Kidney tubule cell (primary cell): ENCODE results near the gene CA10.

ENCODE experiments used
- DNase-seq: peaks from one replicate; pipeline ENCODE4 v3.0.0-alpha.2; 2018; ENCODE audit warnings: low spot score

The CA10 gene

GRCh38 chr17:52158450-52159042 lies at the start of gene CA10:
Gene CA10, minus strand, starts transcription at chr17:52158714.
- DNase-seq = peak; percentile 42

- no peak for DNase-seq
These were observed 49.3 kb upstream of the CA10 start for GRCh38 chr17:52207796-52208195.

GRCh38 chr17:52202520-52203080 lies 44.1 kb upstream of the CA10 start:
- no peak for DNase-seq

GRCh38 chr17:52201767-52202519 lies 43.4 kb upstream of the CA10 start:
- no peak for DNase-seq

- no peak for DNase-seq
These were observed 33.0 kb upstream of the CA10 start for GRCh38 chr17:52191491-52191890.

GRCh38 chr17:52181782-52182181 lies 23.3 kb upstream of the CA10 start:
- no peak for DNase-seq

GRCh38 chr17:52178012-52178411 lies 19.5 kb upstream of the CA10 start:
- DNase-seq = no peak

GRCh38 chr17:52170963-52171572 lies 12.6 kb upstream of the CA10 start:
- DNase-seq = peak; percentile 39

GRCh38 chr17:52160136-52160567 lies 1.6 kb upstream of the CA10 start:
- no peak for DNase-seq

GRCh38 chr17:52159246-52160135 lies 977 bp upstream of the CA10 start:
- DNase-seq = no peak

GRCh38 chr17:52157603-52158449 lies 688 bp downstream of the CA10 start:
- no peak for DNase-seq

- DNase-seq = peak; percentile 8
These were observed 1.6 kb downstream of the CA10 start for GRCh38 chr17:52156576-52157570.

GRCh38 chr17:52155301-52155700 lies 3.2 kb downstream of the CA10 start:
- no peak for DNase-seq

GRCh38 chr17:52154466-52154865 lies 4.0 kb downstream of the CA10 start:
- no peak for DNase-seq

- no peak for DNase-seq
These were observed 7.6 kb downstream of the CA10 start for GRCh38 chr17:52150935-52151334.

GRCh38 chr17:52149626-52150025 lies 8.9 kb downstream of the CA10 start:
- DNase-seq = no peak

- DNase-seq = peak; percentile 85
These were observed 9.6 kb downstream of the CA10 start for GRCh38 chr17:52148969-52149351.

- DNase-seq = peak; percentile 30
These were observed 10.1 kb downstream of the CA10 start for GRCh38 chr17:52148288-52148968.

GRCh38 chr17:52147872-52148271 lies 10.6 kb downstream of the CA10 start:
- peak; percentile 65 for DNase-seq
